Measurements from ENCODE around the gene SPATS2L. TPM values are rescaled to one million over a fixed set of nuclear protein-coding genes. Genes with fewer than 3 reads are reported as not detected.

The SPATS2L gene
- polyA plus RNA-seq, 1 of the 3 experiments (the other 2 are of a cell fraction) = 86.8 TPM

DNA sequence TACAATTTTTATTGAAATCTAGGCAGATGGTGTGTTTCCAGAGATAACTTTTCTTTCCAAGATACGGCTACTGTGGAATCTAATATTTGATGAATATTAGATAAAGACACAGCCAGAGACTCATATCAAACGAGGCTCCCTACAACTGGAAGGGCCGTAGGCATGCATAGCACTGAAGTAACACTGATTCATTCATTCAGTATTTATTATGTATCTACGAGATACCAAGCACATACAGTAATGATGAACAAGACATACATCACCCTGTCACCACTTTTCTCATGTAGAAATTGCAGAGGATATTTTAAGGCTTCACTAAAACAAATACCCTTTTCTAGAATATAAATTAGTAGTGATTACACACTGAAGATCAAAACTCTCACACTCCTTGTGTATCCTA, 128.9 kb downstream of the SPATS2L start:
- TF ChIP-seq SMC3 (IDR thresholded peaks at IDR 0.05; ENCODE audit: low read depth, low read length) (no peak), CHD2 (IDR thresholded peaks at IDR 0.05; ENCODE audit: low read length, partially characterized antibody) (no peak), TAF1 (IDR thresholded peaks at IDR 0.05; ENCODE audit: borderline replicate concordance, low read depth, low read length) (no peak), EZH2phosphoT487 (IDR thresholded peaks at IDR 0.05; ENCODE audit: borderline replicate concordance, low read depth) (no peak), RCOR1 (IDR thresholded peaks at IDR 0.05; ENCODE audit: low read length) (no peak), POLR2AphosphoS5 (IDR thresholded peaks at IDR 0.05; ENCODE audit: low read depth, low read length) (no peak), TEAD4 (IDR thresholded peaks at IDR 0.05; ENCODE audit: borderline replicate concordance, insufficient read depth) (no peak), MEF2A (IDR thresholded peaks at IDR 0.05; ENCODE audit: borderline replicate concordance, low read depth) (no peak), JUND (IDR thresholded peaks at IDR 0.05) (no peak), SIN3A (IDR thresholded peaks at IDR 0.05; ENCODE audit: borderline replicate concordance, low read depth, low read length) (no peak), FOSL2 (IDR thresholded peaks at IDR 0.05; ENCODE audit: borderline replicate concordance, low read depth) (no peak), YY1 (IDR thresholded peaks at IDR 0.05; ENCODE audit: low read depth) (no peak), NRF1 (IDR thresholded peaks at IDR 0.05; ENCODE audit: low read depth, low read length) (no peak), GATA2 (CRISPR knock-in tag; IDR thresholded peaks at IDR 0.05) (no peak)
- TF ChIP-seq, protein P1, sequence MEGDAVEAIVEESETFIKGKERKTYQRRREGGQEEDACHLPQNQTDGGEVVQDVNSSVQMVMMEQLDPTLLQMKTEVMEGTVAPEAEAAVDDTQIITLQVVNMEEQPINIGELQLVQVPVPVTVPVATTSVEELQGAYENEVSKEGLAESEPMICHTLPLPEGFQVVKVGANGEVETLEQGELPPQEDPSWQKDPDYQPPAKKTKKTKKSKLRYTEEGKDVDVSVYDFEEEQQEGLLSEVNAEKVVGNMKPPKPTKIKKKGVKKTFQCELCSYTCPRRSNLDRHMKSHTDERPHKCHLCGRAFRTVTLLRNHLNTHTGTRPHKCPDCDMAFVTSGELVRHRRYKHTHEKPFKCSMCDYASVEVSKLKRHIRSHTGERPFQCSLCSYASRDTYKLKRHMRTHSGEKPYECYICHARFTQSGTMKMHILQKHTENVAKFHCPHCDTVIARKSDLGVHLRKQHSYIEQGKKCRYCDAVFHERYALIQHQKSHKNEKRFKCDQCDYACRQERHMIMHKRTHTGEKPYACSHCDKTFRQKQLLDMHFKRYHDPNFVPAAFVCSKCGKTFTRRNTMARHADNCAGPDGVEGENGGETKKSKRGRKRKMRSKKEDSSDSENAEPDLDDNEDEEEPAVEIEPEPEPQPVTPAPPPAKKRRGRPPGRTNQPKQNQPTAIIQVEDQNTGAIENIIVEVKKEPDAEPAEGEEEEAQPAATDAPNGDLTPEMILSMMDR (IDR thresholded peaks at IDR 0.05) = no peak
- TF ChIP-seq, protein P2, sequence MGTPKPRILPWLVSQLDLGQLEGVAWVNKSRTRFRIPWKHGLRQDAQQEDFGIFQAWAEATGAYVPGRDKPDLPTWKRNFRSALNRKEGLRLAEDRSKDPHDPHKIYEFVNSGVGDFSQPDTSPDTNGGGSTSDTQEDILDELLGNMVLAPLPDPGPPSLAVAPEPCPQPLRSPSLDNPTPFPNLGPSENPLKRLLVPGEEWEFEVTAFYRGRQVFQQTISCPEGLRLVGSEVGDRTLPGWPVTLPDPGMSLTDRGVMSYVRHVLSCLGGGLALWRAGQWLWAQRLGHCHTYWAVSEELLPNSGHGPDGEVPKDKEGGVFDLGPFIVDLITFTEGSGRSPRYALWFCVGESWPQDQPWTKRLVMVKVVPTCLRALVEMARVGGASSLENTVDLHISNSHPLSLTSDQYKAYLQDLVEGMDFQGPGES (IDR thresholded peaks at IDR 0.05; ENCODE audit: low read depth, low read length) = no peak
- TF ChIP-seq, protein P3, sequence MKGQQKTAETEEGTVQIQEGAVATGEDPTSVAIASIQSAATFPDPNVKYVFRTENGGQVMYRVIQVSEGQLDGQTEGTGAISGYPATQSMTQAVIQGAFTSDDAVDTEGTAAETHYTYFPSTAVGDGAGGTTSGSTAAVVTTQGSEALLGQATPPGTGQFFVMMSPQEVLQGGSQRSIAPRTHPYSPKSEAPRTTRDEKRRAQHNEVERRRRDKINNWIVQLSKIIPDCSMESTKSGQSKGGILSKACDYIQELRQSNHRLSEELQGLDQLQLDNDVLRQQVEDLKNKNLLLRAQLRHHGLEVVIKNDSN (IDR thresholded peaks at IDR 0.05; ENCODE audit: borderline replicate concordance, low read depth) = no peak
- TF ChIP-seq, protein P4, sequence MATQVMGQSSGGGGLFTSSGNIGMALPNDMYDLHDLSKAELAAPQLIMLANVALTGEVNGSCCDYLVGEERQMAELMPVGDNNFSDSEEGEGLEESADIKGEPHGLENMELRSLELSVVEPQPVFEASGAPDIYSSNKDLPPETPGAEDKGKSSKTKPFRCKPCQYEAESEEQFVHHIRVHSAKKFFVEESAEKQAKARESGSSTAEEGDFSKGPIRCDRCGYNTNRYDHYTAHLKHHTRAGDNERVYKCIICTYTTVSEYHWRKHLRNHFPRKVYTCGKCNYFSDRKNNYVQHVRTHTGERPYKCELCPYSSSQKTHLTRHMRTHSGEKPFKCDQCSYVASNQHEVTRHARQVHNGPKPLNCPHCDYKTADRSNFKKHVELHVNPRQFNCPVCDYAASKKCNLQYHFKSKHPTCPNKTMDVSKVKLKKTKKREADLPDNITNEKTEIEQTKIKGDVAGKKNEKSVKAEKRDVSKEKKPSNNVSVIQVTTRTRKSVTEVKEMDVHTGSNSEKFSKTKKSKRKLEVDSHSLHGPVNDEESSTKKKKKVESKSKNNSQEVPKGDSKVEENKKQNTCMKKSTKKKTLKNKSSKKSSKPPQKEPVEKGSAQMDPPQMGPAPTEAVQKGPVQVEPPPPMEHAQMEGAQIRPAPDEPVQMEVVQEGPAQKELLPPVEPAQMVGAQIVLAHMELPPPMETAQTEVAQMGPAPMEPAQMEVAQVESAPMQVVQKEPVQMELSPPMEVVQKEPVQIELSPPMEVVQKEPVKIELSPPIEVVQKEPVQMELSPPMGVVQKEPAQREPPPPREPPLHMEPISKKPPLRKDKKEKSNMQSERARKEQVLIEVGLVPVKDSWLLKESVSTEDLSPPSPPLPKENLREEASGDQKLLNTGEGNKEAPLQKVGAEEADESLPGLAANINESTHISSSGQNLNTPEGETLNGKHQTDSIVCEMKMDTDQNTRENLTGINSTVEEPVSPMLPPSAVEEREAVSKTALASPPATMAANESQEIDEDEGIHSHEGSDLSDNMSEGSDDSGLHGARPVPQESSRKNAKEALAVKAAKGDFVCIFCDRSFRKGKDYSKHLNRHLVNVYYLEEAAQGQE (IDR thresholded peaks at IDR 0.05; ENCODE audit: low read depth, low read length) = no peak
- peaks cover 0 to 10% of the 10 kb centered on the region in 2 experiments; a peak in 2 of 4 replicates for H3K4me1 ChIP-seq (ENCODE audit: control insufficient read depth in 1 of 2, insufficient read depth in 2 of 2, low read depth in 1 of 2, low read length in 1 of 2)
- no peaks in the 10 kb centered on the region for H3K9me3 ChIP-seq
- ChIA-PET POLR2A (no interaction called here), CTCF (interaction anchor here (1.7 kb wide), 1 partner anchor 12 kb away, joined by 5 read pairs; no protein-coding TSS in a partner anchor)
- H3K4me3 ChIP-seq (ENCODE audit: low read depth in 2 of 2, low read length in 1 of 2) = no peak overlapping the region
- no peaks in the 10 kb centered on the region for H3K9me2 ChIP-seq
- DNase-seq = no peak
- H3K36me3 ChIP-seq (replicated peaks in 1 of 2; ENCODE audit: control insufficient read depth in 1 of 2, insufficient read depth in 2 of 2, low read length in 1 of 2) = peaks cover 15 to 85% of the 10 kb centered on the region in 2 experiments
- H2AFZ ChIP-seq (ENCODE audit: low read depth) = no peak overlapping the region
- H3K79me2 ChIP-seq (ENCODE audit: insufficient read depth) = no peaks in the 10 kb centered on the region
- 87% methylated on average over 4 of the region's 4 CpGs for WGBS (ENCODE audit: low lambda C conversion rate)
- no peak overlapping the region for H3K27ac ChIP-seq (ENCODE audit: low read depth in 2 of 2, low read length in 1 of 2)
- H3F3A ChIP-seq (replicated peaks; ENCODE audit: insufficient read depth) = no peaks in the 10 kb centered on the region
- no peak overlapping the region for H3K4me2 ChIP-seq
- no peaks in the 10 kb centered on the region for H4K20me1 ChIP-seq (ENCODE audit: insufficient read depth)
- no peak overlapping the region for H3K9ac ChIP-seq
- H3K27me3 ChIP-seq (ENCODE audit: insufficient read depth) = no peaks in the 10 kb centered on the region
